Panc1 (cell line): ENCODE results near the gene CD79A. TPM values are rescaled to one million over a fixed set of nuclear protein-coding genes. Genes with fewer than 3 reads are reported as not detected.

ENCODE experiments used
- ATAC-seq: fragments of 200-7000 bp; cut with Tn5 transposase; 2 replicates; pipeline ENCODE4 v1.9.1; 2020; ENCODE audit warnings: mild to moderate bottlenecking, moderate library complexity
- BruUV-seq: library from RNA; stranded (reverse); fragments of 400-500 nt; replicated peaks from 2 replicates; lab custom pipeline; 2021; lab: Mats Ljungman, UMichigan
- CTCF ChIA-PET: fragments of 300-600 bp; sonication (Branson Sonifier 250); formaldehyde crosslinking; loops from one replicate; lab custom pipeline; 2022; ENCODE audit warnings: antibody characterized with exemption; lab: Charles Lee
- POLR2A ChIA-PET: fragments of 300-600 bp; sonication (Branson Sonifier 250); formaldehyde crosslinking; loops from one replicate; lab custom pipeline; 2022; ENCODE audit warnings: antibody characterized with exemption; lab: Charles Lee
- DNase-seq: peaks from one replicate; pipeline ENCODE4 v3.0.0-alpha.2; 2010; ENCODE audit warnings: low read depth, low spot score
- H3K27ac ChIP-seq: 2 replicates; pipeline ENCODE4 v1.5.1; 2011; ENCODE audit warnings: mild to moderate bottlenecking, low read length, inconsistent platforms
- H3K27me3 ChIP-seq: fragments of 200-500 bp; sonication (Bioruptor generic); 2 replicates; pipeline ENCODE4 v1.6.0; 2014; ENCODE audit warnings: low read length, inconsistent platforms; ENCODE audit not compliant: control insufficient read depth, insufficient read depth
- H3K36me3 ChIP-seq: fragments of 200-500 bp; sonication (Bioruptor generic); 2 replicates; pipeline ENCODE4 v1.5.1; 2014; ENCODE audit warnings: inconsistent platforms, mild to moderate bottlenecking, low read length, moderate library complexity; ENCODE audit not compliant: control insufficient read depth, insufficient read depth
- H3K4me1 ChIP-seq: 2 replicates; pipeline ENCODE4 v1.5.1; 2011; ENCODE audit warnings: inconsistent platforms, mild to moderate bottlenecking, low read length, moderate library complexity; ENCODE audit not compliant: control insufficient read depth, insufficient read depth
- H3K4me3 ChIP-seq, 2 experiments: 2 replicates each; pipeline ENCODE4 v1.5.1; 2011 to 2012; ENCODE audit warnings: low read depth in 2 of 2, low read length in 2 of 2, mild to moderate bottlenecking in 2 of 2, inconsistent platforms in 1 of 2, moderate library complexity in 1 of 2
- H3K9me3 ChIP-seq: fragments of 200-500 bp; sonication (Bioruptor generic); 2 replicates; pipeline ENCODE4 v1.5.1; 2014; ENCODE audit warnings: low read depth, mild to moderate bottlenecking, inconsistent platforms, low read length, moderate library complexity; ENCODE audit not compliant: control insufficient read depth, insufficient read depth
- CTCF ChIP-seq: fragments of 450-650 bp; IDR thresholded peaks from 2 replicates; pipeline ENCODE4 v1.5.1; 2017; ENCODE audit warnings: mild to moderate bottlenecking
- POLR2AphosphoS5 ChIP-seq: IDR thresholded peaks from 2 replicates; pipeline ENCODE4 v1.6.1; 2012; ENCODE audit warnings: mild to moderate bottlenecking, low read depth, low read length, moderate library complexity
- SIN3A ChIP-seq: IDR thresholded peaks from 2 replicates; pipeline ENCODE4 v1.6.1; 2012; ENCODE audit warnings: low read depth, mild to moderate bottlenecking, low read length, moderate library complexity, borderline replicate concordance; ENCODE audit not compliant: insufficient read depth
- TCF7L2 ChIP-seq: IDR thresholded peaks from 2 replicates; pipeline ENCODE4 v1.6.1; 2011; ENCODE audit warnings: mild to moderate bottlenecking, low read depth, low read length, inconsistent platforms
- in situ Hi-C: cut with HindIII; loops from 2 replicates; pipeline ENCODE4 v1.10.0; 2016; ENCODE audit warnings: low sequenced_read_pairs, low pct_unique_long_range_greater_than_20kb
- intact Hi-C: fragments of 100-400 bp; cut with micrococcal nuclease; formaldehyde crosslinking; loops from one replicate; pipeline ENCODE4 v1.10.0; 2022; ENCODE audit not compliant: unreplicated experiment
- total RNA-seq: library from RNA; stranded (reverse); gene quantifications from one replicate; pipeline ENCODE4 v1.2.1, GENCODE V29; 2021; ENCODE audit not compliant: unreplicated experiment
- TF ChIP-seq, protein P1 (sequence below), 2 experiments: IDR thresholded peaks; 2 replicates each; pipeline ENCODE4 v1.6.1; 2011 to 2012; ENCODE audit warnings: low read depth in 2 of 2, control low read depth in 1 of 2, low read length in 1 of 2, mild to moderate bottlenecking in 1 of 2, moderate library complexity in 1 of 2; ENCODE audit not compliant: insufficient read depth in 1 of 2

The CD79A gene
- total RNA-seq, 1 experiment from 2014 or later = 0.59 TPM

- Histone ChIP-seq H3K27me3 (peaks cover 7% of the 10 kb centered on the region), H3K9me3 (no peaks in the 10 kb centered on the region), H3K36me3 (no peaks in the 10 kb centered on the region), H3K4me1 (no peaks in the 10 kb centered on the region), H3K4me3 (no peak overlapping the region), H3K27ac (no peak overlapping the region)
- in situ Hi-C loops (no loop called here), intact Hi-C loops (no loop called here)
- POLR2A ChIA-PET = no interaction called here
- TF ChIP-seq TCF7L2 (no peak), CTCF (no peak), POLR2AphosphoS5 (no peak), SIN3A (no peak)
- TF ChIP-seq, protein P1, sequence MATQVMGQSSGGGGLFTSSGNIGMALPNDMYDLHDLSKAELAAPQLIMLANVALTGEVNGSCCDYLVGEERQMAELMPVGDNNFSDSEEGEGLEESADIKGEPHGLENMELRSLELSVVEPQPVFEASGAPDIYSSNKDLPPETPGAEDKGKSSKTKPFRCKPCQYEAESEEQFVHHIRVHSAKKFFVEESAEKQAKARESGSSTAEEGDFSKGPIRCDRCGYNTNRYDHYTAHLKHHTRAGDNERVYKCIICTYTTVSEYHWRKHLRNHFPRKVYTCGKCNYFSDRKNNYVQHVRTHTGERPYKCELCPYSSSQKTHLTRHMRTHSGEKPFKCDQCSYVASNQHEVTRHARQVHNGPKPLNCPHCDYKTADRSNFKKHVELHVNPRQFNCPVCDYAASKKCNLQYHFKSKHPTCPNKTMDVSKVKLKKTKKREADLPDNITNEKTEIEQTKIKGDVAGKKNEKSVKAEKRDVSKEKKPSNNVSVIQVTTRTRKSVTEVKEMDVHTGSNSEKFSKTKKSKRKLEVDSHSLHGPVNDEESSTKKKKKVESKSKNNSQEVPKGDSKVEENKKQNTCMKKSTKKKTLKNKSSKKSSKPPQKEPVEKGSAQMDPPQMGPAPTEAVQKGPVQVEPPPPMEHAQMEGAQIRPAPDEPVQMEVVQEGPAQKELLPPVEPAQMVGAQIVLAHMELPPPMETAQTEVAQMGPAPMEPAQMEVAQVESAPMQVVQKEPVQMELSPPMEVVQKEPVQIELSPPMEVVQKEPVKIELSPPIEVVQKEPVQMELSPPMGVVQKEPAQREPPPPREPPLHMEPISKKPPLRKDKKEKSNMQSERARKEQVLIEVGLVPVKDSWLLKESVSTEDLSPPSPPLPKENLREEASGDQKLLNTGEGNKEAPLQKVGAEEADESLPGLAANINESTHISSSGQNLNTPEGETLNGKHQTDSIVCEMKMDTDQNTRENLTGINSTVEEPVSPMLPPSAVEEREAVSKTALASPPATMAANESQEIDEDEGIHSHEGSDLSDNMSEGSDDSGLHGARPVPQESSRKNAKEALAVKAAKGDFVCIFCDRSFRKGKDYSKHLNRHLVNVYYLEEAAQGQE (IDR thresholded peaks at IDR 0.05; ENCODE audit: insufficient read depth in 1 of 2, low read depth in 2 of 2, low read length in 1 of 2) = no peak
- no peak for ATAC-seq
- CTCF ChIA-PET = no interaction called here
- no peak for DNase-seq
- BruUV-seq = no TSS peak
Observed at GRCh38 chr19:41850381-41850780, 26.7 kb upstream of the CD79A start.

- H3K4me3 ChIP-seq = no peak overlapping the region
- BruUV-seq = no TSS peak
- H3K36me3 ChIP-seq = no peaks in the 10 kb centered on the region
- no peak overlapping the region for H3K27ac ChIP-seq
- in situ Hi-C loops = no loop called here
- peaks cover 7% of the 10 kb centered on the region for H3K27me3 ChIP-seq
- H3K4me1 ChIP-seq = no peaks in the 10 kb centered on the region
- POLR2A ChIA-PET = no interaction called here
- ATAC-seq = no peak
- CTCF ChIA-PET = no interaction called here
- no peaks in the 10 kb centered on the region for H3K9me3 ChIP-seq
- intact Hi-C loops = no loop called here
- TF ChIP-seq, protein P1 (IDR thresholded peaks at IDR 0.05; ENCODE audit: insufficient read depth in 1 of 2, low read depth in 2 of 2, low read length in 1 of 2) = no peak
- no peak for TF ChIP-seq TCF7L2
- TF ChIP-seq CTCF = no peak
- TF ChIP-seq POLR2AphosphoS5 = no peak
- TF ChIP-seq SIN3A = no peak
- no peak for DNase-seq
Observed at GRCh38 chr19:41851456-41851855, 25.6 kb upstream of the CD79A start.
